ENCODE results near the gene OGFR.

DNA sequence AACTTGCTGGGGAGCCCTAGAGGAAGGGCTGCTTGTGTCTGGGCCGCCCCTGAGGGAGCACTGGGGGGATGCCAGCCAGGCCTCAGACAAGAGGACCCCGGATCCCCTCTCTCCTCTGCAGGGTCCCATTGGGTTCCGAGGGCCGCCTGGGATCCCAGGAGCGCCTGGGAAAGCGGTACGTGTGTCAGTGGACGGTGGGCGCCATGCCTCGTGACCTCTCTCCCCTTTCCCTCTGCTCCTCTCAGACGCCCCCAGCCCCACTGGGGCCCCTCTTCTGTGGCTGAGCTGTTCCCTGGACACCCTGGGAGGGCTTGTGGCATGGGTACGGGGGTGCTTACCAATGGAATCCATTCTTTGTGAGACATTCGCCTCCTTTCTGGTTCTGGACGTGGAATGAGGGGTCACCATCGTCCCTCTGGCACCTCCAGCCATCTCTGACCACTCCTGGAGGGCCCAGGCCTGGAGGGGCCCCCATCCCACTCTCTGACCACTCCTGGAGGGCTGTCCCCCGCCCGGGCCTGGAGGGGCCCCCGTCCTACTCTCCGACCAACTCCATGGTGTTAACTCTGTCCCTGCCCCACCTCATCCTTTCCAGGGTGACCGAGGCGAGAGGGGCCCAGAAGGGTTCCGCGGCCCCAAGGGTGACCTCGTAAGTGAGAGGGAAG, 22.1 kb downstream of the OGFR start:
- TF ChIP-seq ZNF384 (IDR thresholded peaks at IDR 0.05) (no peak), HDGF (IDR thresholded peaks at IDR 0.05; ENCODE audit: borderline replicate concordance) (no peak), BHLHE40 (IDR thresholded peaks at IDR 0.05; ENCODE audit: borderline replicate concordance) (no peak), SUZ12 (IDR thresholded peaks at IDR 0.05) (no peak), CTBP1 (IDR thresholded peaks at IDR 0.05; ENCODE audit: borderline replicate concordance) (no peak), ARNT (IDR thresholded peaks at IDR 0.05) (no peak), FOXM1 (IDR thresholded peaks at IDR 0.05; ENCODE audit: borderline replicate concordance) (no peak), NFRKB (IDR thresholded peaks at IDR 0.05) (no peak), L3MBTL2 (conservative IDR thresholded peaks at IDR 0.05) (no peak), SP1 (IDR thresholded peaks at IDR 0.05) (no peak), FOXA1 (IDR thresholded peaks at IDR 0.05) (no peak)
- TF ChIP-seq, protein P1, sequence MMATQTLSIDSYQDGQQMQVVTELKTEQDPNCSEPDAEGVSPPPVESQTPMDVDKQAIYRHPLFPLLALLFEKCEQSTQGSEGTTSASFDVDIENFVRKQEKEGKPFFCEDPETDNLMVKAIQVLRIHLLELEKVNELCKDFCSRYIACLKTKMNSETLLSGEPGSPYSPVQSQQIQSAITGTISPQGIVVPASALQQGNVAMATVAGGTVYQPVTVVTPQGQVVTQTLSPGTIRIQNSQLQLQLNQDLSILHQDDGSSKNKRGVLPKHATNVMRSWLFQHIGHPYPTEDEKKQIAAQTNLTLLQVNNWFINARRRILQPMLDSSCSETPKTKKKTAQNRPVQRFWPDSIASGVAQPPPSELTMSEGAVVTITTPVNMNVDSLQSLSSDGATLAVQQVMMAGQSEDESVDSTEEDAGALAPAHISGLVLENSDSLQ (IDR thresholded peaks at IDR 0.05), result no peak

All from HEK293T (cell line).